NCI-H2171 treated with DMSO at 0.1 percent for 48 hours (cell line): Measurements from ENCODE around the gene THADA.
"Not testable (repeated sequence)": the region's sequence is repeated elsewhere in the genome, so short reads cannot be mapped to it uniquely, and the experiment has no call there.

ENCODE experiments used
- DNase-seq: peaks from one replicate; lab custom pipeline; 2025; lab: John Stamatoyannopoulos, UW

Gene THADA

DNA sequence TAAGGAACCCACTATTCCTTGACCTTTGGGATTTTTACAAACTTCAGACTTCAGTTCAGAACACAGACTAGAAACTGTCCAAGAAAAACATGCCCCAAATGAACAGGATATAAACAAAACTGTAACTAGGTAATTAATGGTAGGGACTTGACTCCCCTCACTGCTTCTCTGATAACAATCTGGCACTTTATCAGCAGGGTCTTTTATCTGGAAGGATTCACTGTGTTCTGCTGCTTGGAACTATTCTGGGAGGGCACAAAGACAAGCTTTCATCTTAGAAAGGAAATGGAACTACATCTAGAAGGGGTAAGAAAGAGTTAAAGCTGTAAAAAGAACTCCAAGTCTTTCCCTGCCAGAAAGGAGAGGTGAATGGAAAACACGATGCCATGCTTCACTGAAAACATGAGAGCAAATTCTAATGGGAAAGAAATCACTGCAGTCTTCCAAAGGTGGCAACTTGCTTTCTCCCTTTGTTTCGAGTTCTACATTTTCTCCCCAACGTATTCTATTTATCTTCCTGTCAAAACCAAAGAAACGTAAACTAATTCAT is 181.2 kb downstream of the THADA start:
- DNase-seq = no peak

DNA sequence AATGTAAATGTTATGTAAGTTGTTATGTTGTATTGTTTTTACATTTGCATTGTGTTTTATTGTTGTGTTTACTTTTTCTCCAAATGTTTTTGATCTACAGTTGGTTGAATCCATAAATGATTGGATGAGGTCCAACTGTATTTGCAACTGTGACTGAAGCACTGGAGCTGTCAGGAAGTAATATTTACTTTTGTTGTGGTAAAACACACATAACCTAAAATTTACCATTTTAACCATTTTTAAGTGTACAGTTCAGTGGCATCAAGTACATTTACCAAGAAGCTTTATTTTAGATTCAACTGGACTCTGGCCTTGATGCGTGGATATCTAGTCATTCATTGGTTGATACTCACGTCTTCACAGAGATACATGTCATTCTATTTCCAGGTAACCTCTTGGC is 181.8 kb downstream of the THADA start:
- no peak for DNase-seq

DNA sequence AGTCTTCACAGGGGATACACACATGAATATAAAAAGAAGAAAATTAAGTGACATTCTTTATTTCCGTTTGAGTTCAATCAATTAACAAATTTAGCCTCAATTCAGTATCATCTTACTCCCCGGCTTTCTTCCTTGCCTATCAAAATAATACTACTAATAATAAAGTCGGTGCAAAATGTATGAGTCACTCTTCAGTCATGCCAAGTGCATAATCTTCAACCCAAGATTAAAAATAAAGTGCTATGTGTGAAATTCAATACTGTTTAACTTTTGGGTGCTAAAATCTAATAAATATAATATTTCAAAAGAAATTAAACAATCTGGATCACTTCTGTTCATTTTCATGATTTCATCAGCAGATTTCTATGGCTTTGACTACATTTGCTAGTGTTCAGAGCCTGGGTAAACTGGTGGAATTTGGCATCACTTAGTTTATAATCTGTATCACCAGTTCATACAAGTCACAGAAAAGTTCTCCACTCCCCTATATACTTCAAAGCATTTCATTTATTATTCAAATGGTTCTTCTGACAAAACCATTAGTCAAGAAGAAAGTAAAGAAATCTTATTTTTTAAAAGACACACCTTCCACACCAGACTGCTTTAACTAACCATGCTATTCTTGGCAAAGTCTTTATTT is 183.6 kb downstream of the THADA start:
- DNase-seq = no peak

DNA sequence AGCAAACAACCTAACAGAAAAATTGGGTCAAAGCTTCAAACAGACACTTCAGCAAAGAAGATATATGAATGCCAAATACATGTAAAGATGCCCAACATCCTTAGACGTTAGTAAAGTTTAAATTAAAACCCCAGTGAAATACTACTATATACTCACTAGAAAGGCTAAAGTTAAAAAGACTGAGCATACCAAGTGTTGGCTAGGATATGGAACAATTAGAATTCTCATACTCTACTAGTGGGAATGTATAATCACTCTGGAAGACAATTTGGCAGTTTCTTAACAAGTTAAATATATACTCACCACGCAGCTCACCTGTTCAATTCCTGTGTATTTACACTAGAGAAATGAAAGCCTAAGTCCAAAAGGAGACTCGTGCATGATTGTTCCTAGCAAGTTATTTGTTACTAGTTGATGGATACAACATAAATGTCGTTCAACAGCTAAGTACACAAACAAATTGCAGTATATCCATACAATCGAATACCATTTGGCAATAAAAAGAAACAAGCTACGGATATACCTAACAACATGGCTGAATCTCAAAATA is 185.7 kb downstream of the THADA start:
- no peak for DNase-seq

DNA sequence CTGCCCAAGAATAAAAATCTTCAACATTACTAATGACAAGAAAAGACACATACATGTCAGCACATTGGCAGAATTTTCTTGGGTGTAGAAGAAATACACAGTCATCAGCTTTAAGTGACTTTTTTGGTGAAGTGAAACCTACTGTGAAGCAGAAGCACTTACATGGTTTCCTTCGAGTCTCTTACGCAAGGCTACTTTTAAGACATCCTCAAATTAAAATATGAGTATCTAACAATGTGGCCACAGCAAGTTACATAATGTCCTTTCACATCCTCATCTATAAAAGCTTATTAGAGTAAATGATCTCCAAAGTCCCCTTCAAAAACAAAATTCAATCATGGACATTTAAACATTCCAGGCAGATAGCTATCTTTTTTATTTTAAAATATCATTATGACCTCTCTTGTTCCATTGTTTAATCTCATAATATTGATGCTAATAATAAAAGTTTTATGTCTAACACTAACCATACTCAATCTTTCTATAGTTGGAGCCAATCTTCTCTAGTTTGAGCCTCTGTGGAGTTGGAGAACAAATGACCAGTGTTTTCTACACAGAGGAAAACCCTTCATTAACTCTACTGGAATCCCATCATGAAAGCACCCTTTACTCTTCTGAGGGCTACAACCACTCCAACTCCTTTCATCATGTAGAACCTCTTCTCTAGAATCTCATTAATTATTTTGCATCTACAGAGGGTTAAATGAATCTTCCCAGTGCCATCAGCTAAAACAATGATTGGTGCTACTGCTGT is 187.3 kb downstream of the THADA start:
- no peak for DNase-seq

DNA sequence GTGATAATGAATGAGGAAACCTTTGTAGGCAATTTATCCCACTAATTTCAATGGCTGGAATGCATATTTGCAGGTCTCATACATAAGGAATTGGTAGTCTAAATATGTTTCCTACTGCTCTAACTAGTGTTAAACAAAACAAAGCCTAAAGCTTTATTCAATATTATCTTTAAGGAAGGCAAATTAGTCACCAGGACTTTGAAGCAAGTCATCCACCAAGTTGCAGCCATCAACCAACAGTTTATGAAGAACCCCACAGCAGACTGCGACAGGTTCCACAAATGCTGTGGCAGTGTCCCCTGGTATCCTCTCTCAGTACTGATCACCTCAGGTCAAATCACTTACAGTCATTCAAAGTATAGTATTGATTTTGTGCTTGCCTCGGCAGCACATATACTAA is 187.9 kb downstream of the THADA start:
- no peak for DNase-seq

DNA sequence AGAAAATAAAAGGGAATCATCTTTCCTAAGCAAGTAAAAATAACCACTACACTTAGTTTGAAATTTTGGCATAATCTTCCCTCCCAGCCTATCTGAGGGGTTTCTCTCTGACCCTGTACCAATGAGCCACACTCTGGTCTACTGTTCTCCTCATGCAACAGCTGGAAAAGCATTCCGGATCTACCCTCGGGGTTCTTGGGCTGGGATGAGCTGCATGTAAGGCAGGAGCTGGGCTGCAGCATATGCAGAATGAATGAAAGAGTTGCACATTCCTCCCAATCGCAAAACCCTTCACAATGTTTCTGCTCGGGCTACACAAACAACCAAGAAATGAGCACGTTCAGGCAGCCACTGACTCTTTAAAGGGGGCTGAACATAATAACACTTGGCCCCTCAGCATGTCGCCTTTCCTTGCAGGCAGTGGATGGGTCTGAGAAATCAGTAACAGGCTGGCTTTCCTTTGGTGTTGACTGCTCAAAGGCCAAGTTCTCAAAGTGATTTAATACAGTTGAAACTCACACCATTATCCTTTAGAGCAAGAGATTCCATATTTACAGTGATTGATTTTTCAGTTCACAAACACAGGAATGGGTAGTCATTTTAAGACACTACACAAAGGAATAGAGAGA is 189.1 kb downstream of the THADA start:
- no peak for DNase-seq

DNA sequence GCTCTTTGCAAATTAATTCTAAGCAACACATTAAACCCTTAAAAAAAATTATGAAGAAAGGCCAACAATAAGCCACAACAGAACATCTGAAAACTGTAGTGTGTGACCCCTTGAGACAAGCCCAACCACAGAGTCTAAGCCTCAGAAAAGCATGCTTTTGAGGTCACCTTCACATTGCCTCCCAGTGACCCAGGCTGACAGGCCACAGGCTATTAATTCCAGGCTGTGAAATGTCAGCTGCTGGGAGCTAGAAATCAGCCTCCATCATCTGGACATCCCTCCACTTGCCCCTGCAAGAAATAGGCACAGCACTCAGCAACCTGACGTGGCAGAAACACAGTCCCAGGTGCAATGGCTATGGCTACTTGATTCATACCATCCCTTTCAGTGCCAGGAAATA is 190.0 kb downstream of the THADA start:
- DNase-seq = no peak

DNA sequence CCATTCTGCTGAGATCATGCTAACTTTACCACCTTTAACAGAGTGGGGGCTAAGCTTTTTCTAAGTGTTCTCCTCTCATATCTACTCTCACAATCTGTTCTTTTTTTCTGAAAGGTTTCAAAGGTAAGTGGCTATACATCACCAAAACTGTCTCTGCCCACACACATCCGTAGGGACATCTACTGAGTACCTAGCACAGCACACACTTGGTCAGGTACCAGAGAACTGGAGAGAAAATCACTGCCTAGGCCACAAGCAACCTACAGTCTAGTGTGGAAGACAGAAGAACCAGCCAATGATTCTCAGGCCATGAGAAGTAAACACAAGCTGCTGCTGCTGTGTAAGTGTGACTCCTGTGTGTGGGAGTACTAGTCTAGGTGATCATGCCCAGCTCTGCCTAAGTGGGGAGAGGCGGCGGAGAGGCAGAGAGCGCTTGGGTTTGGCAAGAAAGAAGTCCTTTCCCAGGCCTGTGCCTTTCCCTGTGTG is 193.3 kb downstream of the THADA start:
- DNase-seq = no peak

DNA sequence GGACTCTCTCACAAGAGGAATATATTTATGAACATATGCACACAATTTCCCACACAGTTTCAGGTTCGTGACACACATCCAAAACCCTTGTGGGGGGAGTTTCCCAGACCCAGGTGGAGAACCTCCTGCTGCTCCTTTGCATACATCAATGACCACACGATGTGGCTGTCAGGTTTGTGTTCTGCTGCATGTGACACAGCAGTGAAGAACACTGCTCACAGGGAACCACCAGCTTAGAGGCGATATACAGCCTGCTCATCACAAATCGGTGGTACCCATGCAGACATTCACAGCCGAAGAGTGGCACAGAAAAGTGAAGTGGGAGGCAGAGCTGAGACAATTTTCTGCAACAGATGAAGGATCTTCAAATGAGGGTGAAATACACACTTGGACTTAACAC is 193.8 kb downstream of the THADA start:
- DNase-seq = no peak

DNA sequence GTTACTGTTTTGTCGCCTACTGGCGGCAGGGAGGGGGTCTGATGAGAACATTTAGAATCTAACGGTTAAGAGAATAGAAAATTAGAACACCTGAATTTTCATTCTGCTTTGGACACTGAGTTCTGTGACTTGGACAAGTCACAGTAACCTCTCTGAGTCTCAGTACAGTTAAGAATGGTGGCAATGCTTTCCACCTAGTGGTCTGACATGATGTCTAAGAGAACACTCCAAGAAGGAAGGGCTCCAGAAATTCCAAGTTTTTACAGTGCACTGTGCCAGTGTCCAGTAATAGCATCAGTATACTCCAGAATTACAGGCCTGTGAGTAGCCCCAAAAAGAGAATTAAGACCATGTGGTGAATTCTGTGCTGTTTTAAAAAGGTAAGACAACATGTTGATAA is 195.3 kb downstream of the THADA start:
- DNase-seq = no peak

DNA sequence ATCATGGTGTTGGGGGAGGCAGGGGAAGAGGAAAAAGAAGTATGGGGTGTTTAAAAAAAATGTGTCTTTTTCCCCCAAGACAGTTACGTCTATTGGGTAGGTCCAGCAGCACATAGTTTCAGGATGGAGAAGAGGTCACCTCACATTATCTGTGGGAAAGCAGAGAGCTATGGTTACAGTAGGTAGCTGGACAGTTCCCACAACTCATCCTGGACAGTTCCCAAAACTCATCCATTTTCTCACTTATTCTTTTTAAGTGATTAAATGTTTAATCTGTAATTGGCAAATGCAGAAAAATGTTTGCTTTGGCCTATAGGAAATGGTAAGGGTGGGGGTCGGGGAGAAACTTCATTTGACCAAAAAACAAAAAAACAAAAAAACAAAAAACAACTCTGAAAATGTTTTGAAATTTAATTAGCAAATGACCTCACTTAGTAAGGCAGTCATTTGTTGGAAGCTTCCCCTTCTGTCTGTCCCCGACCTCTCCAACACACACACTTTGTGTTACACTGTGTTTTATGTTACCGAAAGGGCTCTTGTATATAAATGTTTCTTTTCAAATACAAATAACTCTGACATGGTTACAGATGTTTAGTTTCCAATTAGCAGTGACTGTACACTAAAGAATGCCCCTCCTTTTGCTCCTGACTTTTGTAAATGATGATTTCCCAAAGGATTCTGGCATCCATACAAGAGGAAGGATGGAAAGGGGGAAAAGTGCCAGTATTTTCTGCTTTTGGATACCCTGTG is 196.1 kb downstream of the THADA start:
- DNase-seq = no peak

DNA sequence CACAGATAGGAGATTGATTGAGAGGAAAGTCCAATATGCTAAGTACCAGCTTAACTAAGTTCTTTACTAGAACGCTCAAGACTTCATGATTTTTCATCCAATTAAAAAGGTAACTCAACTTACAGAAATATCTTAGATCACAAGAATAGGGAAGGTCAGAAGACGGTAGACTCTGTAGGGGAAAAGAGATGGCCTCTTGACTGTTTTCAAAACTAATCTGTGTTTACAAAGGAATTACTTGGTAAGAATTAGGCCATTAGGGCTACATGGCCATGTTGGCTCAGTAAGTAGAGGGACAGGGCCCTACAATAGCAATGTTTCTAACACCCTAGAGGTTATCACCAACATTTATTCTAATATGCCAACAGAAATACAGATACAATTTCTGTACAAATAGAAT is 196.7 kb downstream of the THADA start:
- DNase-seq = no peak

DNA sequence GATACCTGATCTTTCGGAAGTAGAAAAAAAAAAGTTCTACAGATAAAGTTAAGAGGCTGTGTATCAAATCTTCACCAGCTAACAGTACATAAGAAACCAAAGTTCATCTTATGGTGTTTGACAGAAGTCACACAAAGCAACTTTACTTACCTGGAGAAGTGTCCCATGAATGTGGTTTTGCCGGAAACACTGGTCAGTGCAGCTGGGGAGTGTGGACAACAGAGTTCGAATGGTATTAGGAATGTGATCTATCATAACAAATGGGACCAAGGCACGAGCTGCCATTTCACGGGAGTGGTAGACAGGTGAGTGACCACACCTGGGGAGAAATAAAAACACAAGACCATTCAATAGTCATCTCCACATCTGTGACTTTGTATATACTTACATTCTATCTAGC is 198.0 kb downstream of the THADA start:
- no peak for DNase-seq

DNA sequence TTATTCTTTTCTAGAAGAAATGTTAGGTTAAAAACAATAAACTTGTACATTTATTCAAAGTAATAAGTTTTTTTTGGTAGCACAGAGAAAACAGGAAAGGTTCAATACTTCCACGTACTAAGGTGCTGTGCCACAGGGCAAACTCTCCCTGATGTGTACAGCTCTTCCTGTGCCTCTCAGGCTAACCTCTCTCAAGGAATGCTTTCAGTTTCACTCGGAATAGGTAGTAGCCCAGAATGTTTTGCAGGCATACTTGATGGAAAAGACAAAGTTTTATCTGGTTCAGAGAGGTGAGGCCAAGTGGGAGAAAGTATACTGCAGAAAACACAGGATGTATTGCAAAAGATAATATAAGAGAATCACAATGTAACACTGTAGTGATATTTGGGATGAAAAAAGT is 198.4 kb downstream of the THADA start:
- no peak for DNase-seq

DNA sequence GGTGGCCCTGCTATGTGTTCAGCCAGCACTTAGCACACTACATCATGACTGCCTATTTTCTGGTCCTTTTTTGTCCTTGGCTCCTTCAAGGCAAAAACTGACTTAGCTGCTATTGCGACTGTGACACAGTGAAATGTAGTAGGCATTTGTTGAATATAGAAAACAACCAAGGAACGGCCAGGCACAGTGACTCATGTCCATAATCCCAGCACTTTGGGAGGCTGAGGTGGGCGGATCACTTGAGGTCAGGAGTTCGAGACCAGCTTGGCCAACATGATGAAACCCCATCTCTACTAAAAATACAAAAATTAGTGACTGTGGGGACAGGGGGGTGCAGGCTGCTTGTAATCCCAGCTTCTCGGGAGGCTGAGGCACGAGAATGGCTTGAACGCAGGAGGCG is 199.5 kb downstream of the THADA start:
- not testable (repeated sequence) for DNase-seq

DNA sequence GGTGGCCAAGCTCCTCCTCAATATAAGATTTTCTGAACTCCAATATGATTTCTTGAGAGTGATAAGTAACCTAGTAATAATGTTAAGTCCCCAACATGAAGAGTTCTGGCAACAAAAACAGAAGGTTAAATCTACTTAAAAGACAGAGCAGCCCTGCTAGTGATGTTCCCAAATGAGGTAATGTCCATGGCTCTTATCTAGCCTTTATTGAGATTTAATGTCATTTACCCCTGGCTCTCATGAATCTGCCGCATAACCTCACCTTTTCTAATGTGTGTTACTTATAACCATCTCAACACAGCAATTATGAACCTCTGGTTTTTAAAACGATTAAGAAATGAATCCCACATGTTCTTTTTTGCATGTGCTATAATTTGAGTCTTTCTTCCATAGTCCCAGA is 201.9 kb downstream of the THADA start:
- no peak for DNase-seq

DNA sequence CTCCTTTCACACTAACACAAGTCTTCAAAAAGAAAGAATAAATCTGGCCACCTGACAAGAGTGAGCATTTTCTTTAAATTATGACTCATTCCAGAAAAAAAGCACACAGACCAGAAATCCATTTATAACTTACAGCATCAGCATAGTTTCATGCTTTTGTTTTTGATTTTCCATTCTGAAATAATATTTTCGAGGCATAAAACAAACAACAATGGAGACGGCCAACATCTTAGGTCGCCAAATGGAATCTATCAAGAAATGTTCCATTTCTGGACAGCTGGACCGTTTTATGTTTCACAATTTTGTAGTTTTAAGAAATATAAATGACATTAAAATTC is 204.0 kb downstream of the THADA start:
- no peak for DNase-seq

DNA sequence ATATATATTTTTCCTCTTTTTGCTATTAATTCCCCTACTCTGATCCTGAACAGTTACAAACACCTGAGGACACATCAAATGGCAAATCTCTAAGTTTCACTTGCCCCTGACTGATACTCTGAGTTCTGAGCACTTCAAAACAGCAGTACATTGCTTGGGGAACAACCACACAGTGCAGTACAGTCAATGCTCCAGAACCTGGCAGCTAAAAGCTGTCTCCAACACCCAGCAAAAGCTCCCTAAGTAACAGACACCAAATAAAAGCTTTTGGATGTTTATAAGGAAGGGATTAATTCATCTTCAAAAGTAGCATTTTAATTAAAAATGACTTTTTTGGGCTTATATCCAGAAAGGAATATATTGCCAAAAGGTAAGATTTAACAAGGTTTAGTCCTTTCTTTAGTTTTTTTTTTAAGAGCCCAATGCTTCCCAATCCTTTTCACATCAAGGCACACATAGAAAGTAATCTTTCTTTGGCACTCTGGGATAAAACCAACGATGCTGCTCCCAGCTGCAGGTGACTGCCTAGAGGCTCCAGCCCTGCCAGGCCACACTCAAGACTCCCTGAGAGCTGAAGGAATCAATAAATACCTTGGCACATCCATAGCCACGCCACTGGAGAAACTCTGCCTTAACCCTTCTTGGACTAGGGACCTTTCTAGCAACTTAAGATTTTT is 204.5 kb downstream of the THADA start:
- DNase-seq = no peak

DNA sequence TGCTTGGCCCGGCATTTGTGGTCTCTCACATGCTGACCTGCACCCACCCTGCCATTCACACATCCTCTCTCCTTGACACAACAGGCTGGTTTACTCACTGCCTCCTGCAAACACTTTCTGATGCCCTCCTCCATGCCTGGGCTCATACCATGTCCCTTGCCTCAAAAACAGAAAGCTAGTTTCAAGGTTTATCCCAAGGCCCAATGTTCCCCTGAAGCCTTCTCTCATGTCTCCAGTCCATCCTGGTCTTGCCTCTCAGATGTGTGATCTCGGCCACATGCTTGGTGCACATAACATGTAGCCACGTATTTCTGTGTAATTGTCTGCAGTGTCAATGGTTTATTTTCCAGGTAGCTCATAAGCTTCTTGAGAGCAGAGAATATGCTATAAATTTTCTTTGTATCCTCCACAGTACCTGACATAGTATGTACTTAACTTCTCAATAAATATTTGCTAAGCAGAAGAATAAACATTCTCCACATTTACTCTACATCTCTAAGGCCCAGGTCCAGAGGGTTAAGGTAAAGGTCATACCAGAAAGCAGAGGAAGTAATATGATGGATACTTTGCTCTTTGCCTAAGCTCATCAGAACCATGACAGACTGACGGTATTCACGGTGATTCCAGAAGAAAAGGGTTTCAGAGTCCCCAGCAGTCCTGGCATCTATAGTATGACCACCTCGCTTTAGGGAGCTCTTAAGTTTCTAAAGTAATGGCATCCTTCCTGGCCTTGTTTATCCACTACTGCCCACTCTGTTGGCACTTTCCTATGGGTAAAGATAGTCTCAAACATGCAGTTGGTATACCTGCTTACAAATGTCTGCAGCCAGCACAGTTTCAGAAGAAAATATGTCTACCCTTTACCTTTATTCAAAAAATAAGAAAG is 206.0 kb downstream of the THADA start:
- no peak for DNase-seq

DNA sequence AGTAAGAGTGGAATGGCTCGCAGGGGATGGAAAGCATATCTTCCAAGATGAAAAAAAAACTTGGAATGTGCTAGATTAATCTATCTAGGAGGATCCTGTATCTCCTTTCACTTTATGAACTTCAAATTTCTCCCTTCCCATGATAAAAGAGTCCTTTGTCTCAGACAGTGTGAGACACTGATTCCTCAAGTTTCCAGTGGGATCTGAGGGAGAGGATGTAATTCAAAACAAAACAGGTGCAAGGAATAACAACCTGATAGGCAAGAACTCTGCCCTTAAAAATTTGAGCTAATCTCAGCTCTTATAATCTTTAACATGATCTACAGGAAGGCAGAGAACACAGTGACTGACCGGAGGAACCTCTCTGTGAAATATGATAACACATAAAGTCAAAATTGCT is 207.5 kb downstream of the THADA start:
- no peak for DNase-seq
